Measurements from ENCODE around the gene HIPK2. TPM values are rescaled to one million over a fixed set of nuclear protein-coding genes. Genes with fewer than 3 reads are reported as not detected.

HIPK2 gene
- total RNA-seq, 1 experiment from 2014 or later, result 64.3 TPM

DNA sequence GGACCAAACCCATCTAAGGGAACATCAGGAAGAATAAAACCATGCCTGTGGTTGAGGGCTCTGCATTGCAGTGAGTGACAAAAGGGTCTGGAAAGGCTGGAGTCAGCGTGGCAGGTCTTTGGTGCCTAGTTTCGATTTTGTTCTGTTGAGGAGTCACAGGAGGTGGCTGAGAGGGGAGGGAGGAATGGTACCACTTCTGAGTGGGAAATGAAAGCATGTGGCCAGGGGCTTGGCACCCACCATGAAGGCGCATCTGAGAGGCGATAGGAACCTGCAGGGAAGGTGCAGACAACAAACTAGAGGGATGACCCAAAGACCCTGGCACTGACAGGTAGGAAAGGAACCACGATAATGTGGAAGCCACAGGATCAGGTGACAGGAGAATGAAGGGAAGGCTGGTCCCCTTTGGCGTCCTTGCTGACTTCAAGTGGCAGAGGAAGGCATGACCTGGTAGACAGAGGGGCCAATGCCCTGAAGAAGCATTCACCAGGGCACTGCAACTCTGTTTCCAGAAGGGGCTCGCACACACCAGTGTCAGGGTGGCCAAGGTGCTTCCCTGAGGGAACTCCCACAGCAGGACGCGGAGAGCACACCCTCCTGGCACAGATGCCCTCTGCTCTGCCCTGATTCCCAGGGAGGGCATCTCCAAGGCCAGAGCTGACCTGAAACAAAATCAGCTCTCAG is 41.7 kb downstream of the HIPK2 start:
- no peak for DNase-seq (ENCODE audit: unreplicated experiment)
- Mint-ChIP-seq H3K4me1 (ENCODE audit: insufficient read depth, unreplicated experiment) (peaks cover 84% of the 10 kb centered on the region), H3K4me3 (ENCODE audit: unreplicated experiment) (no peak overlapping the region), H3K27ac (ENCODE audit: low read depth, unreplicated experiment) (peak overlapping the region; percentile 87), H3K36me3 (ENCODE audit: insufficient read depth, unreplicated experiment) (peaks cover 43% of the 10 kb centered on the region), H3K27me3 (ENCODE audit: insufficient read depth, unreplicated experiment) (no peaks in the 10 kb centered on the region), H3K9me3 (ENCODE audit: unreplicated experiment) (no peaks in the 10 kb centered on the region)
- ChIA-PET POLR2A (interaction anchor here (1.2 to 5.8 kb wide), 3 partner anchors 9 to 56 kb away, joined by 4 to 35 read pairs (median 8); no protein-coding TSS in a partner anchor), CTCF (interaction anchor here (0.6 to 1.3 kb wide), 3 partner anchors 10 to 44 kb away, joined by 3 to 5 read pairs (median 4); no protein-coding TSS in a partner anchor)
- intact Hi-C loops (cut with micrococcal nuclease), result no loop called here
- TF ChIP-seq, protein P1, sequence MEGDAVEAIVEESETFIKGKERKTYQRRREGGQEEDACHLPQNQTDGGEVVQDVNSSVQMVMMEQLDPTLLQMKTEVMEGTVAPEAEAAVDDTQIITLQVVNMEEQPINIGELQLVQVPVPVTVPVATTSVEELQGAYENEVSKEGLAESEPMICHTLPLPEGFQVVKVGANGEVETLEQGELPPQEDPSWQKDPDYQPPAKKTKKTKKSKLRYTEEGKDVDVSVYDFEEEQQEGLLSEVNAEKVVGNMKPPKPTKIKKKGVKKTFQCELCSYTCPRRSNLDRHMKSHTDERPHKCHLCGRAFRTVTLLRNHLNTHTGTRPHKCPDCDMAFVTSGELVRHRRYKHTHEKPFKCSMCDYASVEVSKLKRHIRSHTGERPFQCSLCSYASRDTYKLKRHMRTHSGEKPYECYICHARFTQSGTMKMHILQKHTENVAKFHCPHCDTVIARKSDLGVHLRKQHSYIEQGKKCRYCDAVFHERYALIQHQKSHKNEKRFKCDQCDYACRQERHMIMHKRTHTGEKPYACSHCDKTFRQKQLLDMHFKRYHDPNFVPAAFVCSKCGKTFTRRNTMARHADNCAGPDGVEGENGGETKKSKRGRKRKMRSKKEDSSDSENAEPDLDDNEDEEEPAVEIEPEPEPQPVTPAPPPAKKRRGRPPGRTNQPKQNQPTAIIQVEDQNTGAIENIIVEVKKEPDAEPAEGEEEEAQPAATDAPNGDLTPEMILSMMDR (IDR thresholded peaks at IDR 0.05; ENCODE audit: unreplicated experiment), result no peak
- BruUV-seq (replicated peaks), result no TSS peak

DNA sequence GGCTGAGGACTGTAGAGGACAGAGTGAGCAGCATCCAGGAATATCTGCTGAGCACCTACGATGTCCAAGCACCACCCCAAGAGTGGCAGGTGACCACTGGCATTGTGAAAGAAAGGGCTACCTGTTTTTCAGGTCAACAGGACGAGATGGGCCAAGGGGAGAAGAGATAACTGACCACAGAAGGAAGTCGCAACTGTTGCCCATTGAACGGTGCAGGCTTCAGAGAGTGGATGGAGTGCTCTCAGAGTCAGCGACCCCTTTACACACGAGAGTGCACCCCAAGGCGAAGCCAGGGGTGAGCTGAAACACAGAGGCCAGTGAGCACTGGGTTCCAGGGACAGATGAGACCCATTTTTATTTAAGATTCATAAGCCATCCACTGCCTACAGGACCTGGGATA is 42.3 kb downstream of the HIPK2 start:
- DNase-seq (ENCODE audit: unreplicated experiment), result no peak
- peaks cover 85% of the 10 kb centered on the region for H3K4me1 Mint-ChIP-seq (ENCODE audit: insufficient read depth, unreplicated experiment)
- H3K9me3 Mint-ChIP-seq (ENCODE audit: unreplicated experiment), result no peaks in the 10 kb centered on the region
- no TSS peak for BruUV-seq (replicated peaks)
- H3K27ac Mint-ChIP-seq (ENCODE audit: low read depth, unreplicated experiment), result peak overlapping the region; percentile 87
- TF ChIP-seq, protein P1 (IDR thresholded peaks at IDR 0.05; ENCODE audit: unreplicated experiment), result no peak
- H3K27me3 Mint-ChIP-seq (ENCODE audit: insufficient read depth, unreplicated experiment), result no peaks in the 10 kb centered on the region
- ChIA-PET CTCF (no interaction called here), POLR2A (interaction anchor here (5.0 to 5.8 kb wide), 2 partner anchors 8 to 37 kb away, joined by 35 to 72 read pairs; no protein-coding TSS in a partner anchor)
- peaks cover 37% of the 10 kb centered on the region for H3K36me3 Mint-ChIP-seq (ENCODE audit: insufficient read depth, unreplicated experiment)
- no peak overlapping the region for H3K4me3 Mint-ChIP-seq (ENCODE audit: unreplicated experiment)
- intact Hi-C loops (cut with micrococcal nuclease), result no loop called here

DNA sequence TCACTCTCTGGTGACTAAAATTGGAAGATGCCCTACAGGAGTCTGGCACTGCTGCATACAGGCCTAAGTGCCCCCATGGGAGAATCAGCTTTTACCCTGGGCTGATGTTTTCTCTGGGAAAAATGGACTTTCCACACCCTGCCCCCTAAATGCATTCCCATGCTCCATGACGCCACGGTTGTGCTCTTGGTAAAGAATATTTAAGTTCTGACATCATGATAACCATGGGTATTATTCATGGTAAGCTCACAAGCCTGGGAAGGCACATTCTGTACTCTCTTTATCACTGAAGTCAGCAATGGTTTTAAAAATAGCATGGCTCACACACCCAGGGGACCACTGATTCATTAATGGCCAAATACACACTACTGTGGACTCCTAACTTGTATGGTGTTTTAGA is 43.4 kb downstream of the HIPK2 start:
- Mint-ChIP-seq H3K36me3 (ENCODE audit: insufficient read depth, unreplicated experiment) (peaks cover 37% of the 10 kb centered on the region), H3K9me3 (ENCODE audit: unreplicated experiment) (no peaks in the 10 kb centered on the region), H3K27ac (ENCODE audit: low read depth, unreplicated experiment) (peak overlapping the region; percentile 87), H3K4me1 (ENCODE audit: insufficient read depth, unreplicated experiment) (peaks cover 83% of the 10 kb centered on the region), H3K27me3 (ENCODE audit: insufficient read depth, unreplicated experiment) (no peaks in the 10 kb centered on the region), H3K4me3 (ENCODE audit: unreplicated experiment) (peak overlapping the region; percentile 28)
- DNase-seq (ENCODE audit: unreplicated experiment), result peak; percentile 92
- intact Hi-C loops (cut with micrococcal nuclease), result loop anchor here (1.0 kb wide), 1 partner anchor 37 kb away; no protein-coding TSS in a partner anchor
- TF ChIP-seq, protein P1 (IDR thresholded peaks at IDR 0.05; ENCODE audit: unreplicated experiment), result no peak
- CTCF ChIA-PET, result interaction anchor here (1.1 kb wide), 1 partner anchor 89 kb away, joined by 3 read pairs; no protein-coding TSS in a partner anchor
- POLR2A ChIA-PET, result interaction anchor here (0.7 to 5.0 kb wide), 4 partner anchors 11 to 325 kb away, joined by 3 to 72 read pairs (median 6); no protein-coding TSS in a partner anchor
- BruUV-seq (replicated peaks), result no TSS peak

DNA sequence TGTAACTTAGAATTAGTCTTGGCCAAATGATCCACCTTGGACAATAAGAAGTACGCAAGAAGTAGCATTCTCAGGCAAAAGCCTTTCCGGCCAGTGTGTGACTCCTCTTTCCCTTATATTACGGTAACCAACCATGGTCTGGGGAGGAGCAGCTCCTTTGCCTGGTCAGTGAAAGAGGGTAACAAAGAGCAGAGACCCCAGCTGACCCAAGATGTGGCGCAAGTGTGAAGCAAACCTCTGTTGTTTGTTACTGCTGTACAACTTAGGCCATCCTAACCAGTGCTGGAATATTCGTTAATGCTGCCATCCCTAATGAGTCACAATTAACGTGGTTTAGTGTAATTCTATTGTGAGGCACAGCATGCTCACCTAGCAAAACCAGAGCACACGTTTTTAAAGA is 44.0 kb downstream of the HIPK2 start:
- TF ChIP-seq, protein P1 (IDR thresholded peaks at IDR 0.05; ENCODE audit: unreplicated experiment), result no peak
- TSS peak; percentile 77 for BruUV-seq (replicated peaks)
- peaks cover 38% of the 10 kb centered on the region for H3K36me3 Mint-ChIP-seq (ENCODE audit: insufficient read depth, unreplicated experiment)
- no peaks in the 10 kb centered on the region for H3K9me3 Mint-ChIP-seq (ENCODE audit: unreplicated experiment)
- intact Hi-C loops (cut with micrococcal nuclease), result loop anchor here (1.0 kb wide), 1 partner anchor 38 kb away; no protein-coding TSS in a partner anchor
- peak overlapping the region; percentile 87 for H3K27ac Mint-ChIP-seq (ENCODE audit: low read depth, unreplicated experiment)
- ChIA-PET POLR2A (interaction anchor here (1.0 to 5.0 kb wide), 5 partner anchors 8 to 53 kb away, joined by 3 to 72 read pairs (median 8); no protein-coding TSS in a partner anchor), CTCF (interaction anchor here (1.1 kb wide), 1 partner anchor 88 kb away, joined by 3 read pairs; no protein-coding TSS in a partner anchor)
- no peaks in the 10 kb centered on the region for H3K27me3 Mint-ChIP-seq (ENCODE audit: insufficient read depth, unreplicated experiment)
- H3K4me1 Mint-ChIP-seq (ENCODE audit: insufficient read depth, unreplicated experiment), result peaks cover 84% of the 10 kb centered on the region
- H3K4me3 Mint-ChIP-seq (ENCODE audit: unreplicated experiment), result peak overlapping the region; percentile 28
- peak; percentile 44 for DNase-seq (ENCODE audit: unreplicated experiment)
